CD4-positive, alpha-beta T cell treated with Interleukin-15 for 4 hours (primary cell): ENCODE data around the gene GNE.
A peak's percentile ranks its signal among the peaks of the same experiment; 100 is the strongest.
"Not testable (repeated sequence)": the region's sequence is repeated elsewhere in the genome, so short reads cannot be mapped to it uniquely, and the experiment has no call there.

Experiments
- DNase-seq: peaks from one replicate; pipeline ENCODE4 v3.0.0-alpha.2; 2020; ENCODE audit warnings: low spot score

The GNE gene

DNA sequence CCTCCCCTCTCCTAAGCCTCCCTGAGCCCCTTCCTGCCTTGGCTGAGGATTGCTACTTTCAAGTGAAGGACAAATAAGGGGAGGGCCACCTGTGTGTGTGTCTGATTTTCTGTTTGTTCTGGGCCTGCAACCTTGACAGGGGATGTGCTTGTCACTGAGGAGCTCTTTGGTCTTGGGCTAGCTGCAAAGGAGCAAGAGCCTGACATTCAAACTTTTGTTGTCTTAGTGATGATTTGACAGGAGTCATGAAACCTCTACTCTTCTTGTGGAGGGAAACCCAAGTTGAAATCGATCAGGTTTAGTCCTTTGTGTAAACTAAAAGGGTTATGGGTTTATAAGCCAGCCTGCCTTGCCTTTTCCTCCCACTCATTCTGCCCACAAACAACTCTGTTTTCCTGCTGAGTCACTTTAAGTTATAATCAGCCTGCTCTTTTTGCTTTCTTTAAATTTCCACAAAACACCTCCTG lies 50.7 kb downstream of the GNE start:
- DNase-seq, result no peak

DNA sequence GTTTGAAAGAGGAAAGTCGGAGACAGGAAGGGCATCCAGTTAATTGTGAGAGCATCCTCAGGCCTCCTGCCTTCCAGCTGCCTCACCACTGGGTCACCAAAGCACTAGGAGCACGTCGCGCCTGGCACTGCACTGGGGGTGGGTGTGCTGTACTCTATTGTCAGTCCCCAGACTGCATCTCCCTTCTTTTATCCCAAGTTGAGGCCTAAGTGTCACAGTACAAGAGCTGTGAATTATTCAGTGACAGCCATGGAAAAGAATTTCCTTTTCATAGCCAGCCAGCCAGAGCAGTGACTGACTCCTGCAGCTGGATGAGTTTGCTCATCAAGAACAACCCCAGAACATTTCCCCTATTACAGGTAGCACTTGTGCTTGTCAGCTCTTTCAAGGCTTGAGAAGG lies 51.2 kb downstream of the GNE start:
- DNase-seq, result no peak

DNA sequence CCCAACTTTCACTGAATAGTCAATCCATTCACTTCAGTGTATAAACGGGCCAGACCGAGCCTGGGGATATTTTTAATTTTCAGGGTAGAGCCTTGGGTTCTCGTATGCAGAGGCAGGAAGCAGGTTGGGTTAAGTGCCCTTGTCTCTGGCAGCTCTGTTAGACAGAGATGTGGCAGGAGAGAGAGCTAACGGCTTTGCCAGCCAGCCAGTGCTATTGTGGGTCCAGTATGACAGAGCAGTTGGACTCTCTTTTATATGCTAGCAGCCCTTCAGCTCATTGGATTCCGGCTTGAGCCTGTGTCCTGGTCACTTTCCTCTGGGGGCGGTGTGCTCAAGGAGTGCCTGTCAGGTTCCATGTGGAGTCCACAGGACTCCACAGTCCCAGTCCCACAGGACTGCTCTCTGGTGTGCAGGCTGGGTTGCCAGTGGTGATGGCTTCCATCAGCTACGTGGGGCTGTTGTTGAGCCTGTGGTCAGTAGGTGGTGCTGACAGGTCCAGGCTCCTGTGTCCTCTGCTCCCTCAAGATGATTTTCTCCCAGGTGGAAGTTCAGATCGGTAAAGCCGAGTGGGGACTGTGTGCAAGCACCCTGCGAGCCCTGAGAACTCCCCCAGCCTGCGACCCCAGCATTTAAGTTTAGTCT lies 53.2 kb downstream of the GNE start:
- DNase-seq, result no peak

DNA sequence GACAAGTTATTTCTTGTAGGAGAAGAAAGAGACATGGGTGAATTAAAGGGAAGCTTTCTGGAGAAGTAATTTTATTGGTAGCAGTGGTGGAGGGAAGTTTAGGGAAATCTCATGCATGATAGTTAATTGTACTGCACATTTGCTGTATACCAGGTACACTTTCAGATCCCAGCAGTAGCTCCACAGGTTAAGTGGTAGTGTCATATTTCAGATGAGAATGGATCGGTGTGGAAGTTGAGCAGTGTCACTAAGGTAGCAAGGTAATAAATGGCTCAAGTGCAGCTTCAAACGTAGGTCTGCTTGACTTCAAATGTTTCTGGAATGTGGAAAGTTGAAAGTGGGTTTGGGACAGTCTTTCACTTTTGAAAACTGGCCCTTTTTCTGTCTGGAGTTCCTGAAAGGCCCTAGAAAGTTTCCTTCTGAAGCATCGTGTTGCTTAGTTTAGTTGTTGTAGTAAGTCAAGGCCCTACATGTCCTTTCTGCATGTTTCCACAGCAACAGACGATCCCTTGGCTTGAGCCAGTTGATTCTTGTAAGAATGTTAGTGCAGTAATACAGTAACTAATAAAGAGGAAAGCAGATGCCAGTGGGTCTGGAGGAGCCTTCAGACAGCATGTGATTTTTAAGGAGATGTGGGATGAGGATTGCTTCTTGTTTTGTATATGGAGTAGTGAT lies 63.8 kb downstream of the GNE start:
- no peak for DNase-seq

DNA sequence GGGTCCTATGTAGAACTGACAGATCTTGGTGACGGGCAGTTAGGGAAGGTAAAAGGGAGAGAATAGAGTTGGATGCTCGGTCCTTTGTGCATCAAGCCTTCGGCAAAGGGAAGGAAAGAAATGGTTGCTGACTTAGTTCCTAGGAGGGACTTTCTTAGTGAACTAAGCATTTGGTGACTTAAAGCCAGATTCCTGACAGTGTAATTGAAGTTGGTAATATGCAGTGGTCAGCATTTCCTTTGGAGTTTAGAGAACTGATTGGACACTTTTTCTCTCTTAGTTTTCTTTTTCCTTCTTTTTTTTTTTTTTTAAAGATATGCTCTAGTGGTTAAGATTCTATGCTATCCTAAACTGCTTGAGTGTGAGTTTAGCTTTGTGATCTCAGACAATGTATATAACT lies 65.2 kb downstream of the GNE start:
- no peak for DNase-seq

DNA sequence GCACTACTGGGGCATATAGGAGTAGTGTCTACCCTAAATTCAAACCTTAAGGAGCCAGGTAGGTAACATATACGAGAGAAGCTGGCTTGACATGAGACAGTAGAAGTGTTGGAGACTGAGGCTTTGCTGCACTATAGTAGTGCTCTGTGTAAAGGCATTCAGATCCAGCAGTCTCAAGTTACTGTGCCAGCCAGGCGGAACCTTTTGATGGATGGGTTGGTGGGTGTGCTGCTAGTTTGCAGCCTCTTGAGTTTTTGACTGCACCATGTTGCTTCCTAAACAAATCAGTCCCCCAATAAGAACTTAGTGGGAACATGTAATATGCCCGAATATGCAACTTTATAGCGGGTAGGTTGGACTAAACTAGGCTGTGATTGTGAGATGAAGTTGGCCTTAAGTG lies 66.1 kb downstream of the GNE start:
- DNase-seq, result no peak

DNA sequence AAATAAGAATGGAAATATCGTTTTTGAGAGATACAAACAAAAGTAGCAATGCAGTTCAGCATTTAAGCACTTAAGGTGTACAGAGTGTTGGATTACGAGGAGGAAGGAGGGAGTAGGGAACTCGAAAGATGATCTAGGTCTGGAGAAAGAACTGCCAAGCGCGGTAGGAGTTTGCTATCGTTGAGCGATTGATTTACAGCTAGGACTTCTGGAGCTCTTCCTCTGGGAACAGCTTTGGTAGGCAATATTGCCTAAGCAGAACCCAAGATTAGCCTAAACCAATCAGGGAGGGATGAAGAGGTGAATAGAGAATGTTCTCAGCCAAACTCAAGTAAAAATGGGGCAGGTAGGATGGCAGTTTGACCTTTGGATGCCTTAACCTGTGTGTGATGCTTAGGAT lies 66.6 kb downstream of the GNE start:
- no peak for DNase-seq

DNA sequence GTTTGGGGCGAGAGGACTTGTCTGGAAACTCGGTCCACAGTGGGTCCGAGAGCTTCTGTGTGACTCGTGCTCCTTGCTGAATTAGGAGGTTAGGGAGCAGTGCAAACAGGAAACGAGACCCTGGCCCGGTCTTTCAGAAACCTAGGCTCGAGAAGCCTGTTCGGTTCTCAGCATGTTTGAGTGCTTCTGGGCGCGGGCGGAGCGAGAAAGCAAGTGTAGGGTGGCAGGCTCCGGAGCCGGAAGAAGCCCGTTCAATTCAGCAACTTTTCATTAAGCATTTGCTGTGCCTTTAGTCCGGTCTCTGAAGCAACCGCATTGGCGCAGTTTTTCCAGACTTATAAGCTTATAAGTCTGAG lies 67.0 kb downstream of the GNE start:
- peak; percentile 31 for DNase-seq

DNA sequence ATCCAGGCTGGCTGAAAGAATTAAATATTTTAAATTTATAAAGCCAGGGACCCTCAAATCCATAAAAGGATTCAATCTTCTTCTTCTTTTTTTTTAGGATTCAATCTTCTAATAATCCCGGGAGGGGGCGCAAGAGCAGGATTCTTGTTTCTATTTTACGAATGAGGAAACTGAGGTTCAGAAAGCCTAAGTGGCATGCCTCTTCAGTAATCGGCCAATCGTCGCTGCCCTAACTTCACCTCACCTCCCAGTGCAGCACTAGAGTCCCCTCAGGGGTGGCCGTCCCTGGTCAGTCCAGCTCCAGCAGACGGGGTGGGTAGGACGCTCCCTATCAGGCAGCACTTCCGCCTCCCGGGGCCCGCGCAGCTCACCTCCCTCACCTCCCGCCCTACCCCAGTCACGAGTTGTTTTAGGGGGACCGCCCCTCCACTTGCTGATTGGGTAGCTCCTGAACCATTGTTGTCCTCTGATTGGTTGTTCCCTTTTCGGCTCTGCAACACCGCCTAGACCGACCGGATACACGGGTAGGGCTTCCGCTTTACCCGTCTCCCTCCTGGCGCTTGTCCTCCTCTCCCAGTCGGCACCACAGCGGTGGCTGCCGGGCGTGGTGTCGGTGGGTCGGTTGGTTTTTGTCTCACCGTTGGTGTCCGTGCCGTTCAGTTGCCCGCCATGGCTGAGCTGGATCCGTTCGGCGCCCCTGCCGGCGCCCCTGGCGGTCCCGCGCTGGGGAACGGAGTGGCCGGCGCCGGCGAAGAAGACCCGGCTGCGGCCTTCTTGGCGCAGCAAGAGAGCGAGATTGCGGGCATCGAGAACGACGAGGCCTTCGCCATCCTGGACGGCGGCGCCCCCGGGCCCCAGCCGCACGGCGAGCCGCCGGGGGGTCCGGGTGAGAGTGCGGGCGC lies 67.6 kb downstream of the GNE start, which contains the start of gene CLTA:
Gene CLTA, plus strand, starts transcription at position 534 of the 902 bp plus-strand sequence. Its CDS starts 136 bp downstream, at position 670.
- DNase-seq, result peak; percentile 96

DNA sequence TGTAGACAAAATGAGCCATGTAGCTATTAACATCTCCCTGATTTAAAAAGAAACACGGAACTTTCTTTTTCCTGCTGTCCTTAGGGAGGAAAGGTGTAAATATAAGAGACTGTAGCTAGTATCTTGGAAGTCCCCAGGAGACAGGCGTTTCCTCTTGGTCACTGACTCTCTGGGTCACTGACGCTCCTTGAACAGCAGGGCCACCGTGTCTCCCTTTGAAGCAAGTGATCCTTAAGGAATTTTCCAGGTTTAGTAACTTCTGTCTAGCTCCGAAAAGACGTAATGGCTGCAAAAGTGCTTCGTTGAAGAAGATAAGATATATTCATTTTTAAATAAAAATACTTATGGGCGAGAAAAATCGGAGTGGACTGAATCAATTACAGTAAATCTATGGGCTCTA lies 68.3 kb downstream of the GNE start:
- DNase-seq, result no peak

DNA sequence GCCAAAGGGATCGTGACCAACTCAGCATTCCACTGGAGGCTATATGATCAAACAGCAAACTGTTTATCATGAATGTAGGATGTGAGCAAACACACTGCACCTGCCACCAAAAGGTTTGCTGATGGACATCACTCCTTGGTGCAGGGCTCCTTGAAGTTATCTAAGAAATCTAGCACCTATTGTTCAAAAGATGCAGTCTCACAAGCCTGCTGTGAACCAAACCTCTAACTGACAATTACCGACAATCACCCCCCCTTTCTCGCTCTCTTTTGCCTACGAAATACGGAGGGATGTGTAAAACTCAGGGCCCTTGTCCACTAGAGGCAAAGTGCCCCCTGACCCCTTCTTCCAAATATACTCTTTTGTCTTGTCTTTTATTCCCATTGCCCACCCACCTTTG lies 70.0 kb downstream of the GNE start:
- no peak for DNase-seq

DNA sequence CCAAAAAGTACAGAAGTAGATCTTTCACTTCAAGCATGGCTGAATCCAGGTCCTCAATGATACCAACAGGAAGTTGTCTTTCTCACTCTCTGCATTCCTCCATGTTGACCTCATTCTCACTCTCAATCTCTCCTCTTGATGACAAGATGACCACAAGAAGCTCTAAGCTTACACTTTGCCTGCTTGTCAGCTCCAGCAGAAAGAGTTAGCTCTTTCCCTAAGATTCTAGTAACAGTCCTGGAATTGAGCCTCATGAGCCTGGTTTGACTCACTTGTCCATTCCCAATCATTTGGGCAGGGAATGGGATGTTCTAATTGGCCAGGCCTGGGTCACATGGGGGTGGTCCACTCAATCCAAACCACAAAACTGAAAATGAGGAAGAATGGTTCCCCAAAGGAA lies 70.8 kb downstream of the GNE start:
- DNase-seq, result no peak

DNA sequence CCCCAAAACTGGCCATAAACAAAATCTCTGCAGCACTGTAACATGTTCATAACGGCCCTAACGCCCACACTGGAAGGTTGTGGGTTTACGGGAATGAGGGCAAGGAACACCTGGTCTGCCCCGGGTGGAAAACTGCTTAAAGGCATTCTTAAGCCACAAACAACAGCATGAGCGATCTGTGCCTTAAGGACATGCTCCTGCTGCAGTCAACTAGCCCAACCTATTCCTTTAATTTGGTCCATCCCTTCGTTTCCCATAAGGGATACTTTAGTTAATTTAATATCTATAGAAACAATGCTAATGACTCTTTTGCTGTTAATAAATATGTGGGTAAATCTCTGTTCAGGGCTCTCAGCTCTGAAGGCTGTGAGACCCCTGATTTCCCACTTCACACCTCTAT lies 78.0 kb downstream of the GNE start:
- not testable (repeated sequence) for DNase-seq

DNA sequence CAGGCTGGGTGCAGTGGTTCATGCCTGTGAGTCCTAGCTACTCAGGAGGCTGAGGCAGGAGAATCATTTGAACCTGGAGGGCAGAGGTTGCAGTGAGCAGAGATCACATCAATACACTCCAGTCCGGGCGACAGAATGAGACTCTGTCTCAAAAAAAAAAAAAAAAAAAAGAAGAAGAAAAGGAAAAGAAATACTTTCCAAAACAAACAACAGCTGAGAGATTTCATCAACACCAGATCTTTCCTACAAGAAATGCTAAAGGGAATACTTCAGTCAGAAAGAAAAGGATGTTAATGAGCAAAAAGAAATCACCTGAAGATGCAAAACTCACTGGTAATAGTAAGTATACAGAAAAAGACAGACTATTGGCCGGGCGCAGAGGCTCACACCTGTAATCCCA lies 80.7 kb downstream of the GNE start:
- no peak for DNase-seq

DNA sequence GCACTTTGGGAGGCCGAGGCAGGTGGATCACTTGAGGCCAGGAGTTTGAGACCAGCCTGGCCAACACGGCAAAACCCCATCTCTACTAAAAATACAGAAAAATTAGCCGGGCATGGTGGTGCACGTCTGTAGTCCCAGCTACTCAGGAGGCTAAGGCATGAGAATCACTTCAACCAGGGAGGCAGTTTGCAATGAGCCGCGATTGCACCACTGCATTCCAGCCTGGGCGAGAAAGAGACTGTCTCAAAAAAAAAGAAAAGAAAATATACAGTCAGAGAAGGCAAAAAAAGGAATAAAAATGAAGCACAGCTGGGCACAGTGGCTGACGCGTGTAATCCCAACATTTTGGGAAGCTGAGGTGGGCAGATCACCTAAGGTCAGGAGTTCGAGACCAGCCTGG lies 81.8 kb downstream of the GNE start:
- DNase-seq, result not testable (repeated sequence)

DNA sequence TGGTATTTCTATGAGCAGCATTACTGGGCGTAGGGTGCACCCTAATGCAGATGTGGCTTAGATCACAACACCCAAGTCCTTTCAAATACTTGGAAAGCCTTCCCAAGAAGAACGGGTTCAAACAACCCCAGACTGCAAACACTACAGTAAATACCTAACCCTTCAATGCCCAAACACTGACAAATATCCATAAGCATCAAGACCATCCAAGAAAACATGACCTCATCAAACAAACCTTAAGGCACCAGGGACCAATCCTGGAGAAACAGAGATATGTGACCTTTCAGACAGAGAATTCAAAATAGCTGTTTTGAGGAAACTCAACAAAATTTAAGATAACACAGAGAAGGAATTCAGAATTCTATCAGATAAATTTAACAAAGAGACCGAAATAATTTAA lies 83.0 kb downstream of the GNE start:
- not testable (repeated sequence) for DNase-seq

DNA sequence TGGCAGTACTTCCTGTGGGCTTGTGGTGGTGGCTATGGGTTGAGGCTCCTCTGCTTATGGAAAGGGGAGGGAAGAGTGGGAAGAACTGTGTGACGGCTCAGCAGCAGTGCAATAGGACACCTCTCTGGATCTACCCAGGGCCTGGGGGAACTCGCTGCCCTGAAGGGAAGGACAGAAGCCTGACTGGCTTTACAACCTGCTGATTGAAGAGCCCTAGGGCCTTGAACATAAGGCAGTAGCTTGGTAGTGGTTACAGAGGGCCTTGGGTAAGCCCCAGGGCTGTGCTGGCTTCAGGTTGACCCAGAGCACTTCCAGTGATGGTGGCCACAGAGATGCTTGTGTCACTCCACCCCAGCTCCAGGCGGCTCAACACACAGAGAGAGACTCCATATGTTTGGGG lies 83.5 kb downstream of the GNE start:
- DNase-seq, result no peak

DNA sequence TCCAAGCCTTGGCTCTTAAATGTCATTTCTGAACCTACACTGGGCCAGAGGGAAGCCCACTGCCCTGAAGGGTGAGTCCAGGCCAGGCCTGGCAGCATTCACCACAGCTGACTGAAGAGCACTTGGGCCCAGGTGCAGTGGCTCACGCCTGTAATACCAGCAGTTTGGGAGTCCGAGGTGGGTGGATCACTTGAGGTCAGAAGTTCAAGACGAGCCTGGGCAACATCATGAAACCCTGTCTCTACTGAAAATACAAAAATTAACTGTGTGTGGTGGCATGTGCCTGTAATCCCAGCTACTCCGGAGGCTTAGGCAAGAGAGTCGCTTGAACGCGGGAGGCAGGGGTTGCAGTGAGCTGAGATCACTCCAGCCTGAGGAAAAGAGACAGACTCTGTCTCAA lies 84.0 kb downstream of the GNE start:
- no peak for DNase-seq

DNA sequence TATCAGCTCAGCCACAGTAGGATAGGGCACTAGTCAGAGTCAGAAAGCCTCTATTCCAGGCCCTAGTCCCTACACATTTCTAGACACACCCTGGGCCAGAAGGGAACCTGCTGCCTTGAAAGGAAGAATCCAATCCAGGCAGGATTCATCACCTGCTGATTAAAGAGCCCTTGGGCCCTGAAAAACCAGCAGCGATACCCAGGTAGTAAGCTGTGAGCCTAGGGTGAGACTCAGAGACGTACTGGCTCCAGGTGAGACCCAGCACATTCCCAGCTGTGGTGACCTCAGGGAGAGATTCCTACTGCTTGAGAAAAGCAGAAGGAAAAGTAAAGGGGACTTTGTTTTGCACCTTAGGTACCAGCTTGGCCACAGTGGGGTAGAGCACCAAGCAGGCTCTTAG lies 84.4 kb downstream of the GNE start:
- no peak for DNase-seq

DNA sequence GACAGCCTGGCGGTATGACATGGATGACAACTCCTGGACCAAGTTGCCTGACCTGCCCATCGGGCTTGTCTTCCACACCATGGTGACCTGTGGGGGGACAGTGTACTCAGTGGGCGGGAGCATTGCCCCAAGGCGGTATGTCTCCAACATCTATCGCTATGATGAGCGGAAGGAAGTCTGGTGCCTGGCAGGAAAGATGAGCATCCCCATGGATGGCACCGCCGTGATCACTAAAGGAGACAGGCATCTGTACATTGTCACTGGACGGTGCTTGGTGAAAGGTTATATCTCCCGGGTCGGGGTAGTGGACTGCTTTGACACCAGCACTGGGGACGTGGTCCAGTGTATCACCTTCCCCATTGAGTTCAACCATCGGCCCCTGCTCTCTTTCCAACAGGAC lies 87.7 kb downstream of the GNE start:
- DNase-seq, result no peak

DNA sequence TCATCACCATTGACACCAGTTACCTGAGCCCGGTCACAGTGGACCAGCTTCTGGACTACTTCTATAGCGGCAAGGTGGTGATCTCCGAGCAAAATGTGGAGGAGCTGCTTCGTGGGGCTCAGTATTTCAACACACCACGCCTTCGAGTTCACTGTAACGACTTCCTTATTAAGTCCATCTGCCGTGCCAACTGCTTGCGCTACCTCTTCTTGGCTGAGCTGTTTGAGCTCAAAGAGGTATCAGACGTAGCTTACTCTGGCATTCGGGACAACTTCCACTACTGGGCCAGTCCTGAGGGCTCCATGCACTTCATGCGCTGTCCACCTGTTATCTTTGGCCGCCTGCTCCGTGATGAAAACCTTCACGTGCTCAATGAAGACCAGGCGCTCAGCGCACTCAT lies 88.5 kb downstream of the GNE start:
- no peak for DNase-seq

DNA sequence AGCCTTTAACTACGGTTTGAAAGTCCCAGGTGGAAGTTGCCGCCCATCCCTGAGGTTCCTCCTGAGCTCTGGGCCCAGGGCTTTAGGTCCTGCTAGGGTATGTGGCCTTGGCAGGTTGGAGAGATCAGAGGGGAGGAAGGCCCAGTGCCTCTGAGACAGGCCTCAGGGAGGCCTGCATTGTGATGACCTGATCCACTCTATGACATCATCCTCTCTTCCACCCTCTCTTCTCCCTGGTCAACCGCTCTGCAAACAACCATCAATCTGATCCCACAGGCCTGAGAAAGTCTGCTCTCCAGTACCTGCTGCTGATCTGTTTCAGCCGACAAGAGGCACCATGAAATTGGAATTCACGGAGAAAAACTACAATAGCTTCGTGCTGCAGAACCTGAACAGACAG lies 89.1 kb downstream of the GNE start, which contains the start of gene CCIN:
Gene CCIN, plus strand, starts transcription at position 223 of the 400 bp plus-strand sequence. Its CDS starts 115 bp downstream, at position 338.
- no peak for DNase-seq
